Stimulated activated CD8-positive, alpha-beta memory T cell treated with anti-CD3 and anti-CD28 coated beads, Interleukin-7, amount 100 ng/mL, for 1 hour (primary cell): Measurements from ENCODE around the gene ZBTB42.
"Not testable (repeated sequence)": the region's sequence is repeated elsewhere in the genome, so short reads cannot be mapped to it uniquely, and the experiment has no call there.

ENCODE experiments used
- DNase-seq, 2 donors: peaks; one replicate each; pipeline ENCODE4 v3.0.0-alpha.2; 2020; ENCODE audit warnings: low read depth in 2 of 2

ZBTB42 gene

DNA sequence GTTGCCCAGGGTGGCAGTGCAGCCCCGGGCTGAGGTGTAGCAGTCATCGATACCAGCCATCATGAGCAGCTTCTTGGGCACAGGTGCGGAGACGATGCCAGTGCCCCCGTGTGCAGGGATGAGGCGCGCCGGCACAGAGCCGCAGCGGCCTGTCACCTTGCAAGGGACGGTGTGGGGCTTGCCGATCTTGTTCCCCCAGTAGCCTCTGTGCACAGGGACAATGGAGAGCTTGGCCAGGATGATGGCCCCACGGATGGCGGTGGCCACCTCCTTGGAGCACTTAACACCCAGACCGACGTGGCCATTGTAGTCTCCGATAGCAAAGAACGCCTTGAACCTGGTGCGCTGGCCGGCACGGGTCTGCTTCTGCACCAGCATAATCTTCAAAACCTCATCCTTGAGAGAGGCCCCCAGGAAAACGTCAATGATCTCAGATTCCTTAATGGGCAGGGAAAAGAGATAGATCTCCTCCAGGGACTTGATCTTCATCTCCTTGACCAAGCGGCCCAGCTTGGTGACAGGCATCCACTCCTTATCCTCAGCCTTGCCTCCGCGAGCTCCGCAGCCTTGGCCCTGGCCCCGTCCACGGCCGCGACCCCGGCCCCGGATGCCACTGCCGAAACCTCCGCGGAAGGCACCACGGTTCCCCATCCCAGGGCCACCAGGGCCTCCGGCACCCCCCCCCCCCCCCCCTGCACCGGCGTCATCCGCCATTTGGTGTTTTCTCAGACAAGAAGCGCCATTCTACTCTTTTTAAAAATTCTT, 35.5 kb downstream of the ZBTB42 start:
- not testable (repeated sequence) for DNase-seq

DNA sequence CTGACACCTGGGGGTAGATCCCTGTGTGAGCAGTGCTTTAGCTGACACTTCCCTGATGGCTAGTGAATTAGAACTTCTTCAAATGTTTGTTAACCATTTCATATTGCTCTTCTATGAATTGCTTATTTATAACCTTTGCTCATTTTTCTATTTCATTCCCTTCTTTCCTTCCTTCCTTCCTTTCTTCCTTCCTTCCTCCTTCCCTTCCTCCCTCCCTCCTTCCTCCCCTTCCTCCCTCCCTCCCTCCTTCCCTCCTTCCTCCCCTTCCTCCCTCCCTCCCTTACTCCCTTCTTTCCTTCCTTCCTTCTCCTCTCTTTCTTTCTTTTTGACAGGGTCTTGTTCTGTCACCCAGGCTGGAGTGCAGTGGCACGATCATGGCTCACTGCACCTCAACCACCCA, 40.8 kb downstream of the ZBTB42 start:
- DNase-seq: no peak

DNA sequence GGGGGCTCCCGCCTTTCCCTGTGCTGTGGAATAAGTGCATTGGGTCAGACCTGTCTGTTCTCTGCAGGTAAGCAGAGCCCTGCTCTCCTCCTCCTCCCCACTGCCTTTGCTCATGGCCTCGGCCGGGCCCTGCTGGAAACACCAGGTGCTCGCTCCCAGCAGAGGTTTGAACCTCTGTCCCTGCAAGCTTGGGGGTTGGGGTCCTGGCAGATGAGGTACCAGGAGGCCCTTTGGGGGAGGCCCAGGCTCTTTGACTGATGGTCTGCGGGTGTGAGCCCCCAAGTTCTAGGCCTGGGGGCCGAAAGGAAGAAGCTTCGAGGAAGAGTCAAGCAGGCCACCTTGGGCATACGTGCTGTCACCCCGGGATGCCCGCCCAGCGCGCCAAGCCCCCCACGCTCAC, 42.1 kb downstream of the ZBTB42 start:
- DNase-seq: no peak

DNA sequence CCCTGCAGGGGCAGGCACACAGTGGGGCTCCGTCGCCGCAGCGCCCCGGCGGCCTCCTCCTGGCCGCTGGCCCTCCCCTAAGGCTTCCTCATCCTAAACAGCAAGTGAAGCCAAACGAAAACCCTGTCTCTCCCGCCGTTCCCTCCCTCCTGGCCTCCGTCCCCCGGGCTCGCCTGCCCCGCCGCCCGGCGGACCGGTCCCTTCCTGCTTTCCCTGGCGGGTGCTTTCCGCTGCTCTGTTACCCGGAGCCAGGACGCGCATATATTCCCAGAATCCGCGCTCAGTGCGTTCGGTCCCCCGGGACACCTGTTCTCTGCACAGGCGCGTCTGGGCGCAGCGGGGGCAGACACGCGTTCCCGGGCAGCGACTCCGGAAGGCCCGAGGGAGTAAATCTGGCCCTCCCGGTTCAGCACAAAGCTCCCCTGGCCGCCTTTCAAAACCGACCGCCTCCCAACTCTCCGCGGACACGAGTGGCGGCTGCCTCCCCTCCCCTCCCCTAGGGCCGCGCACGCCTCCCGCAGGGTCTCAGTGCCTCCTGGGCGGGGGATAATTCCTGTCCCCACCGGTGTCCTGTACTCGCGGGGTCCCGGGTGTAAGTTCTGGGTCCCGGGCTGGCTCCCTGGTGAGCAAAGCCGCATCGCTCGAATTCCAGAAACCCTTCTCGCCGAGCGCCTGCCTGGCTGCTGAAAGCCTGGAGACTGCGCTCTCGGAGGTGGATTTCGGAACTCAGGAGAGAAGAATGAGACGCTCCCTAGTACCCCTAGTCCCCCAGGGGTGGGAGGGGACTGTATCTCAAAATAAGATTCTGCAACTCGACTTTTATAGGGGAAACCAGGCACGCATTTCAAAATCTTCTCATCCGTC, 42.8 kb downstream of the ZBTB42 start:
- no peak for DNase-seq

DNA sequence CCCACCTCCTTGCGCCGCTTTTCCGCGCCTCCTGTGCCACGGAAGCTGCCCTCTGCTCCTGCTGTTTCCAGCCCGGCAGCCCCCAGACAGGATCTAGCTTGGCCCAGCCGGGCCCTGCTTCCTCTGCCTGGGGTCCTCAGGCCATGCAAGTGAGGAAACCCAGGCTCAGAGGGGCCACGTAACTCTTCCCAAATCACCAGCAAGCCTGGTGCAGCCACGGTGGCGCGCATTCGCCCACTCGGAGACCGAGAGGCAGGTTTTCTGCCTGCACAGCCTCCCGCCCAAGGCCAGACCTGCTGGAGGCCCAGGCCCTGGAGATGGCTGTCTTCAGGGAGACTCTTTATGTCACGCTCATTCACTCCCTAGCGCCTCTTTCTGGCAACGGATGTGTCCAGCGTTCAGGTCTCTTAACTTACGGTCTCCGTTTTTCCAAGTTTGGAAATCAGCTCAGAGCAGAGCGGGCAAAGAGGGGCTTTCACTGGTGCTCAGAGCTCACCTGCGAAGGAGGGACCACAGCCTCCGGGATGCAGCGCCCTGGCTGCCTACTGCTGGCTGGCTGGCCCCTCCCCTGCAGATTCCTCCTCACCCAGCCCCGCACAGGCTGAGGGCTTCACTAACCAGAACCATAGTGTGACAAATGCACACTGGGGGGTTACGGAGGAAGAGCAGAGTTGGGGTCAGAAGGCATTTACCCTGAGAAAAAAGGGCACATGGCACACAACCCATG, 43.6 kb downstream of the ZBTB42 start:
- no peak for DNase-seq

- DNase-seq: no peak
These were observed 44.2 kb downstream of the ZBTB42 start for GRCh38 chr14:104845033-104845666.

DNA sequence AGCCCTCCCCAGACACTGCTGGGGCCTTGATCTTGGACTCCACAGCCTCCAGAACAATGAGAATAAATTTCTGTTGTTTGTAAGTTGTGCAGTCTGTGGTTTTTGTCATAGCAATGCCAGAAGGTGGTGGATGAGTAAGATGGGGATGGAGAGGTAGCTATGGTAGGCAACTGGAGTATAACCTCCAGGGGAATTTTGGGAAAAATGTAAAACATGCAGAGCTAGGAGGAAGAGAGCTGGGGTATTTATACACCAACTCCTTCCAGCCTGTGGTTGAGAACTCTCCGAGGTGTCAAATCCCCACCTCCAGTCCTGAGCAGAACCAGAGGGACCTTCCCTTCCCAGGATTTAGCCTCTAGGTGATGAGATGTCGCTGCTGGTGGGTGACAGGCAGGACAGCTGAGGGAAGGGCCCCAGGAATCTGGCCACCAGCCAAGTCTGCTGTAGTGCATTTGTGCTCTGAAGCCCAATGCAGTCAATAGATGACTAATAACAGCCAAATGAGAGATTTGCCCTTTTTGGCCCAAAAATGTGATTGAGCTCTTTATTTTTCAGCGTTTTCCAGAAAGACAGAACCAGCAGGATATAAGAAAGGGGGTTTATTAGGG, 45.0 kb downstream of the ZBTB42 start:
- no peak for DNase-seq

- no peak for DNase-seq
These were observed 51.4 kb downstream of the ZBTB42 start for GRCh38 chr14:104852280-104852663.
